ENCODE measurements around the gene SNAP91.
"Not testable (repeated sequence)": the region's sequence is repeated elsewhere in the genome, so short reads cannot be mapped to it uniquely, and the experiment has no call there.

DNA sequence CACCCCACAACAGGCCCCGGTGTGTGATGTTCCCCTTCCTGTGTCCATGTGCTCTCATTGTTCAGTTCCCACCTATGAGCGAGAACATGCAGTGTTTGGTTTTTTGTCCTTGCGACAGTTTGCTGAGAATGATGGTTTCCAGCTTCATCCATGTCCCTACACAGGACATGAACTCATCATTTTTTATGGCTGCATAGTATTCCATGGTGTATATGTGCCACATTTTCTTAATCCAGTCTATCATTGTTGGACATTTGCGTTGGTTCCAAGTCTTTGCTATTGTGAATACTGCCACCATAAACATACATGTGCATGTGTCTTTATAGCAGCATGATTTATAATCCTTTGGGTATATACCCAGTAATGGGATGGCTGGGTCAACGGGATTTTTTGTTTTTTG is 43.5 kb upstream of the SNAP91 start:
- TF ChIP-seq POLR2A (IDR thresholded peaks at IDR 0.05) = not testable (repeated sequence)
- TF ChIP-seq, protein P1, sequence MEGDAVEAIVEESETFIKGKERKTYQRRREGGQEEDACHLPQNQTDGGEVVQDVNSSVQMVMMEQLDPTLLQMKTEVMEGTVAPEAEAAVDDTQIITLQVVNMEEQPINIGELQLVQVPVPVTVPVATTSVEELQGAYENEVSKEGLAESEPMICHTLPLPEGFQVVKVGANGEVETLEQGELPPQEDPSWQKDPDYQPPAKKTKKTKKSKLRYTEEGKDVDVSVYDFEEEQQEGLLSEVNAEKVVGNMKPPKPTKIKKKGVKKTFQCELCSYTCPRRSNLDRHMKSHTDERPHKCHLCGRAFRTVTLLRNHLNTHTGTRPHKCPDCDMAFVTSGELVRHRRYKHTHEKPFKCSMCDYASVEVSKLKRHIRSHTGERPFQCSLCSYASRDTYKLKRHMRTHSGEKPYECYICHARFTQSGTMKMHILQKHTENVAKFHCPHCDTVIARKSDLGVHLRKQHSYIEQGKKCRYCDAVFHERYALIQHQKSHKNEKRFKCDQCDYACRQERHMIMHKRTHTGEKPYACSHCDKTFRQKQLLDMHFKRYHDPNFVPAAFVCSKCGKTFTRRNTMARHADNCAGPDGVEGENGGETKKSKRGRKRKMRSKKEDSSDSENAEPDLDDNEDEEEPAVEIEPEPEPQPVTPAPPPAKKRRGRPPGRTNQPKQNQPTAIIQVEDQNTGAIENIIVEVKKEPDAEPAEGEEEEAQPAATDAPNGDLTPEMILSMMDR (IDR thresholded peaks at IDR 0.05) = not testable (repeated sequence)

All from adrenal gland (tissue), 5 donors.